HUES48 (cell line): ENCODE results near the gene LRRC8B.

Experiments
- H3K27ac ChIP-seq: one replicate; pipeline ENCODE4 v1.7.0; 2013; ENCODE audit warnings: low read depth, low read length, inconsistent platforms
- H3K27me3 ChIP-seq: 2 replicates; pipeline ENCODE4 v1.6.1; 2013; ENCODE audit warnings: mild to moderate bottlenecking, low read length; ENCODE audit not compliant: control insufficient read depth, insufficient read depth
- H3K36me3 ChIP-seq: 2 replicates; pipeline ENCODE4 v1.6.1; 2013; ENCODE audit warnings: low read length; ENCODE audit not compliant: control insufficient read depth, insufficient read depth
- H3K4me1 ChIP-seq: 2 replicates; pipeline ENCODE4 v1.6.1; 2013; ENCODE audit warnings: mild to moderate bottlenecking, low read length; ENCODE audit not compliant: control insufficient read depth, insufficient read depth
- H3K4me3 ChIP-seq: 2 replicates; pipeline ENCODE4 v1.5.1; 2013; ENCODE audit warnings: mild to moderate bottlenecking, low read depth, low read length
- H3K9ac ChIP-seq: 2 replicates; pipeline ENCODE4 v1.6.1; 2013; ENCODE audit warnings: mild to moderate bottlenecking, low read depth, low read length, moderate library complexity
- H3K9me3 ChIP-seq: 2 replicates; pipeline ENCODE4 v1.6.1; 2013; ENCODE audit warnings: low read length; ENCODE audit not compliant: control insufficient read depth, insufficient read depth

The LRRC8B gene

GRCh38 chr1:89599332-89599630, 74.7 kb downstream of the LRRC8B start:
- Histone ChIP-seq H3K4me1 (peaks cover 48% of the 10 kb centered on the region), H3K27ac (peak overlapping the region; percentile 83), H3K4me3 (no peak overlapping the region), H3K27me3 (no peaks in the 10 kb centered on the region), H3K9ac (no peak overlapping the region), H3K9me3 (no peaks in the 10 kb centered on the region), H3K36me3 (no peaks in the 10 kb centered on the region)

GRCh38 chr1:89600451-89601224, 76.0 kb downstream of the LRRC8B start:
- Histone ChIP-seq H3K27me3 (no peaks in the 10 kb centered on the region), H3K36me3 (no peaks in the 10 kb centered on the region), H3K9me3 (no peaks in the 10 kb centered on the region), H3K9ac (no peak overlapping the region), H3K27ac (no peak overlapping the region), H3K4me3 (no peak overlapping the region), H3K4me1 (peaks cover 39% of the 10 kb centered on the region)

- H3K36me3 ChIP-seq, result no peaks in the 10 kb centered on the region
- no peaks in the 10 kb centered on the region for H3K9me3 ChIP-seq
- no peaks in the 10 kb centered on the region for H3K27me3 ChIP-seq
- no peak overlapping the region for H3K4me3 ChIP-seq
- no peak overlapping the region for H3K9ac ChIP-seq
- no peak overlapping the region for H3K27ac ChIP-seq
- peaks cover 25% of the 10 kb centered on the region for H3K4me1 ChIP-seq
Measured at GRCh38 chr1:89602871-89603404, 78.3 kb downstream of the LRRC8B start.

- H3K36me3 ChIP-seq, result no peaks in the 10 kb centered on the region
- no peak overlapping the region for H3K27ac ChIP-seq
- no peaks in the 10 kb centered on the region for H3K27me3 ChIP-seq
- H3K4me1 ChIP-seq, result peaks cover 16% of the 10 kb centered on the region
- H3K4me3 ChIP-seq, result no peak overlapping the region
- H3K9me3 ChIP-seq, result no peaks in the 10 kb centered on the region
- H3K9ac ChIP-seq, result no peak overlapping the region
Measured at GRCh38 chr1:89603651-89604413, 79.2 kb downstream of the LRRC8B start.

- no peak overlapping the region for H3K4me3 ChIP-seq
Measured at GRCh38 chr1:89604414-89604735, 79.7 kb downstream of the LRRC8B start.

DNA sequence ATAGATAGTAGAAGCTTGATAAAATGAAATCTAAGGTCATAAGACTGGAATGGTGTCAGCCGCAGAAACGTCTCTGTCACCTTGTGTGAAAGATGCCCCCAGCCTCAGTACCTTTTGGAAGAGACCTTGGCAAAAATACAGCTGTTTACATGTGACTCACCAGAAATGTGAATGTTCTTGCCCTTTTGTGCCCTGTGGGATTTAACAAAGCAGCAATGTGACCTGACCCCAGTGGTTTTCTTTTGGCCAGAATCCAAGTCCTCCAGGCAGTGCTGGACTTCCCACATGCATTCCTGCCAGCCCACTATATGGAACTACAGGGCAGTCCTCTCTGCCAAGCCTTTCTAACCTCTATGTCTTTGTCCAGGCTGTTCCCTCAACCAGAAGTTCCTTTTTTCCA, 81.1 kb downstream of the LRRC8B start:
- Histone ChIP-seq H3K27me3 (no peaks in the 10 kb centered on the region), H3K36me3 (no peaks in the 10 kb centered on the region), H3K4me1 (no peaks in the 10 kb centered on the region), H3K9me3 (no peaks in the 10 kb centered on the region), H3K27ac (no peak overlapping the region), H3K9ac (no peak overlapping the region), H3K4me3 (no peak overlapping the region)

More at GRCh38 chr1:89604414-89604735, 79.7 kb downstream of the LRRC8B start:
- no peak overlapping the region for H3K9ac ChIP-seq
- H3K36me3 ChIP-seq, result no peaks in the 10 kb centered on the region
- no peaks in the 10 kb centered on the region for H3K9me3 ChIP-seq
- H3K27me3 ChIP-seq, result no peaks in the 10 kb centered on the region
- H3K4me1 ChIP-seq, result peaks cover 11% of the 10 kb centered on the region
- no peak overlapping the region for H3K27ac ChIP-seq

DNA sequence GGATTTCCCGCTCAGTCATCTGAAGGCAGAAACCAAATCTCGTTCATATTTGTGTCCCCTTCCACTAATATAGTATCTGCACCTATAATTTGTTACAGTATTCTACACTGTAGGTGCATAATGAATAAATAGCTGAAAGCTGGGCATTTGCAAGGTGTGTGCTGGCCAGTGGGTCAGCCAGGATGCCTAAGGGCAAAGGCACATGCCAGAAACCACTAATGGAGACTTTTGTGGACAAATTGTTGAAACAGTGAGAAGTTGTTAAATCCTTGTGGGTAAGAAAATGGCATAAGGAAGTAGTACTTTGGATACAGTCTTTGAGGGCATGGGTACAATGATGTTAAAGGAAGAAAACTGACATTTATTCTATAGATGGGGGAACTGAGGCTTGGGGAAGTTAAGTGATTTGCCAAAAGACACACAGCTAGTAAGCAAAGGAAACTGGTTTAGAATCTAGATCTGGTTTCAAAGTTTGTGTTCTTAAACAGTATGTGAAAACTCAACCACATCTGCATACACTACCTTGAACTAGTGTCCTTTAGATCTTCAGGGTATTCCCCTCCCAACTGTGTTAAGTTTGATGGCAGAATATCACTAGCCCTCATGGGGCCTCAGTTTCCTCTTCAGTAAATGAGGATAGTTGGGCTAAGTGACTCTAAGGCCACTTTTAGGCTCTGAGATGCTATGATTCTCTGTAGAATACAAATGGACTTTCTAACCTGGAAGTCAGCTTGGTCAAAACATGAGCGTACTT, 81.8 kb downstream of the LRRC8B start:
- H3K27me3 ChIP-seq, result no peaks in the 10 kb centered on the region
- H3K4me3 ChIP-seq, result no peak overlapping the region
- H3K27ac ChIP-seq, result no peak overlapping the region
- no peaks in the 10 kb centered on the region for H3K4me1 ChIP-seq
- no peaks in the 10 kb centered on the region for H3K36me3 ChIP-seq
- H3K9me3 ChIP-seq, result no peaks in the 10 kb centered on the region
- H3K9ac ChIP-seq, result no peak overlapping the region

- Histone ChIP-seq H3K27ac (no peak overlapping the region), H3K27me3 (no peaks in the 10 kb centered on the region), H3K4me3 (no peak overlapping the region), H3K9ac (no peak overlapping the region), H3K36me3 (no peaks in the 10 kb centered on the region), H3K9me3 (no peaks in the 10 kb centered on the region), H3K4me1 (no peaks in the 10 kb centered on the region)
Measured at GRCh38 chr1:89607156-89607555, 82.5 kb downstream of the LRRC8B start.

GRCh38 chr1:89607586-89608318, 83.1 kb downstream of the LRRC8B start:
- H3K36me3 ChIP-seq, result no peaks in the 10 kb centered on the region
- no peak overlapping the region for H3K9ac ChIP-seq
- no peak overlapping the region for H3K4me3 ChIP-seq
- H3K9me3 ChIP-seq, result no peaks in the 10 kb centered on the region
- H3K4me1 ChIP-seq, result no peaks in the 10 kb centered on the region
- H3K27ac ChIP-seq, result no peak overlapping the region
- H3K27me3 ChIP-seq, result no peaks in the 10 kb centered on the region

- H3K27me3 ChIP-seq, result no peaks in the 10 kb centered on the region
- no peak overlapping the region for H3K27ac ChIP-seq
- no peak overlapping the region for H3K9ac ChIP-seq
- H3K9me3 ChIP-seq, result no peaks in the 10 kb centered on the region
- no peaks in the 10 kb centered on the region for H3K4me1 ChIP-seq
- no peaks in the 10 kb centered on the region for H3K36me3 ChIP-seq
- no peak overlapping the region for H3K4me3 ChIP-seq
Measured at GRCh38 chr1:89608319-89608983, 83.8 kb downstream of the LRRC8B start.
